ENCODE data around the gene SPPL2A. TPM values are rescaled to one million over a fixed set of nuclear protein-coding genes. Genes with fewer than 3 reads are reported as not detected.
A peak's percentile ranks its signal among the peaks of the same experiment; 100 is the strongest.

SPPL2A gene
- total and polyA plus RNA-seq, 11 donors, result 21.5 to 231 (median 115) TPM

DNA sequence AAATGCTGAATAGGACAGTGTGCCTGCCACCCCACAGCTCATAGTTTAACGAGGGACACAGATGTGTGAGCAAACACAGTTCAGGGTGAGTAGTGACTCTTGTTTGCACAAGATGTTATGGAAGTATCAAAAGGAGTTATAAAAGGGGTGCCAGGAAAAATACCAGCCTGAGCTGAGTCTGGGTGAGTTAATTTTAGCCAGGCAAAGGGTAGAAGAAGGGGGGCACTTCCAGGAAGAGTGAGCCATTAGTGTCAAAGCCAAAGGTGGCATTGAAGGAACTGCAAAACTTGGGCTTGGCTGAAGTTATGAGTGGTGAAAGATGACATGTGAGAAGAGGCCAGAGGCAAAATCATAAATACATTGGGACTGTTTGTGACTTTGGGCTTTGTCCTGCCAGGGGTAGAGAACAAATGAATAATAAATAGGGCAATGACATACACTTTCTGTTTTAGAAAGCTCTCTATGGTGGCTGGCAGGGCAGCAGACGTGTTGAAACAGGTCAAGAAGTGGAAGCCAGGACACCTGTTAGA is 1.9 kb upstream of the SPPL2A start:
- TF ChIP-seq CTCF (IDR thresholded peaks at IDR 0.05), result no peak
- no peak for TF ChIP-seq POLR2A (IDR thresholded peaks at IDR 0.05)
- peaks cover 0 to 41% (median 17%) of the 10 kb centered on the region in 12 donors for H3K4me1 ChIP-seq
- H3K4me3 ChIP-seq, result peak overlapping the region in 8 of 12 donors; percentile 16 to 41 (median 33)
- no peaks in the 10 kb centered on the region for H3K9me3 ChIP-seq
- intact Hi-C loops (cut with DNase I), result loop anchor here in 7 of 10 donors (5.0 to 10.0 kb wide), 5 partner anchors 53 to 110 kb away; partner anchors contain the start of gene TRPM7 (in 3 of the 7)
- WGBS, 4 donors, result 31 to 38% (median 34%) methylated on average over 2 of the region's 2 CpGs
- ATAC-seq, result peak; percentile 69 to 83 (median 76)
- H3K27me3 ChIP-seq, result no peaks in the 10 kb centered on the region
- peak overlapping the region; percentile 89 to 99 (median 98) for H3K27ac ChIP-seq
- peak in 4 of 5 donors; percentile 28 to 71 (median 62) for DNase-seq
- H3K36me3 ChIP-seq, result no peaks in the 10 kb centered on the region

DNA sequence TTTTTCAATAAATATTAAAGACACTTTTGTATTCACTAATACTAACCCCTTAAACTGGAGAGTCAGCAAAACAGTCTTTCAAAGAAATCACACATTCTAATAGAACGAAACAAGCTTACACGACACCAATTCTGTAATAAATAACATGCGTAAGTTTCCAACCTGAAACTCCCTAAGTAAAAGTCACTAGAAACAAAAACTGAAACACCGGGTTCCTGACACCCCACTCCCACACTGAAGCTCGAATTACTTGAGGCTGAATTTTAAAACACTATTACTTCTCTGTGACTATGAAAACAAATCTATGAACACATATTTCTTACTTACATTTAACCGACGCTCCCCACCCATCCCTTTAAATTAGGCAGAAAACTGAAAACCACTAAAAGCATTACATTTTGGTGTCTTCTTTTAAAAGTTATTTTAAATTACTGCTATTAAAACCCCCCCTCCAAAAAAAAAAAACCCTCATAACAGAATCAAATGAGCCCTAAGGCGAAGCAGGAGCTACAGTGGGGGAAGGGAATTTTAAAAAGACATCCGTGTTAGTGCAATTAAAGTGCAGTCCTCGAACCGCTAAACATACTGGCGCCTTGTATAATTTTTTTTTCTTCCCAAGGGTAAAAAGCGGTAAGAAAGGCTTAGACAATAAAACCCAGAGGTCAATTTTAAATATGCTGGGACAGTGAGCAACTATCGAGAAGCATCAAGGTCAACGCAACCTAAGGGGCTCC is 878 bp downstream of the SPPL2A start:
- H3K27me3 ChIP-seq, result no peaks in the 10 kb centered on the region
- H3K27ac ChIP-seq, result peak overlapping the region; percentile 94 to 99 (median 98)
- peak in 1 of 4 donors; percentile 1 for ATAC-seq
- intact Hi-C loops (cut with DNase I), result loop anchor here in 8 of 10 donors (1.0 to 10.0 kb wide), 9 partner anchors 50 to 114 kb away; partner anchors contain the start of gene TRPM7 (in 6 of the 8)
- 1 to 2% (median 1%) methylated on average over 15 of the region's 15 CpGs for WGBS, 4 donors
- peak overlapping the region; percentile 31 to 97 (median 88) for H3K4me3 ChIP-seq
- H3K4me1 ChIP-seq, result peaks cover 0 to 43% (median 19%) of the 10 kb centered on the region in 12 donors
- DNase-seq, result no peak
- H3K36me3 ChIP-seq, result no peaks in the 10 kb centered on the region
- H3K9me3 ChIP-seq, result no peaks in the 10 kb centered on the region
- TF ChIP-seq CTCF (IDR thresholded peaks at IDR 0.05), result no peak
- no peak for TF ChIP-seq POLR2A (IDR thresholded peaks at IDR 0.05)

DNA sequence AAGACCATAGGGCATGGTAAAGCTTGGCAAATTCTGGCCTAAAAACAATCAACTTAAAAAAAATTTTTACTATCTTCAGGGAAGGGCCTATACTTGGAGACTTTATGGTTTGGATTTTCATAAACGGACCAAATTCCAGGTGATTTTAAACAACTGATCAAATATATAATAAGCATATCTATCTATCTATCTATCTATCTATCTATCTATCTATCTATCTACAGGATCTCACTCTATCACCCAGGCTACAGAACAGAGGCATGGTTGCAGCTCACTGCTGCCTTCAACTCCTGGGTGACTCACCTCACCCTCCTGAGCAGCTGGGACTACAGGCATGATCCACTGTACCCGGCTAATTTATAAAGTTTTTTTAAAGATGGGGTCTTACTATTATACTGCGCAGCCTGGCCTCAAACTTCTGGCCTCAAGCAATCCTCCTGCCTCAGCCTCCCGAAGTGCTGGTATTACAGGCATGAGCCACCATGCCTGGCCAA is 6.7 kb downstream of the SPPL2A start:
- no peaks in the 10 kb centered on the region for H3K9me3 ChIP-seq
- WGBS, 4 donors, result 96 to 98% (median 97%) methylated on average over 4 of the region's 4 CpGs
- intact Hi-C loops (cut with DNase I), result no loop called here

More for the DNA sequence above, 6.7 kb downstream of the SPPL2A start:
- peaks cover 0 to 52% (median 8%) of the 10 kb centered on the region in 12 donors for H3K4me1 ChIP-seq
- ATAC-seq, result no peak
- no peak for DNase-seq
- peaks cover 0 to 5% (median 0%) of the 10 kb centered on the region in 9 donors for H3K36me3 ChIP-seq
- no peak overlapping the region for H3K4me3 ChIP-seq
- H3K27me3 ChIP-seq, result no peaks in the 10 kb centered on the region
- TF ChIP-seq POLR2A (IDR thresholded peaks at IDR 0.05) (no peak), CTCF (IDR thresholded peaks at IDR 0.05) (no peak)
- no peak overlapping the region for H3K27ac ChIP-seq

Measured in heart left ventricle (tissue), 16 donors.